ES-I3 (cell line): Measurements from ENCODE around the gene NDUFS8.

Experiments
- H3K36me3 ChIP-seq: 2 replicates; pipeline ENCODE4 v1.6.1; 2013; ENCODE audit warnings: mild to moderate bottlenecking, low read length, control low read depth, moderate library complexity; ENCODE audit not compliant: insufficient read depth
- H3K4me1 ChIP-seq: 2 replicates; pipeline ENCODE4 v1.6.1; 2013; ENCODE audit warnings: mild to moderate bottlenecking, control low read depth, low read length; ENCODE audit not compliant: insufficient read depth
- H3K9ac ChIP-seq: 2 replicates; pipeline ENCODE4 v1.6.1; 2013; ENCODE audit warnings: low read depth, mild to moderate bottlenecking, low read length, moderate library complexity
- H3K9me3 ChIP-seq: 2 replicates; pipeline ENCODE4 v1.6.1; 2013; ENCODE audit warnings: mild to moderate bottlenecking, low read length, moderate library complexity; ENCODE audit not compliant: control insufficient read depth, insufficient read depth

NDUFS8 gene

GRCh38 chr11:68051191-68052136 is 21.0 kb downstream of the NDUFS8 start:
- Histone ChIP-seq H3K36me3 (no peaks in the 10 kb centered on the region; the same call in none of the 2 replicates), H3K9me3 (no peaks in the 10 kb centered on the region), H3K4me1 (no peaks in the 10 kb centered on the region), H3K9ac (no peak overlapping the region)

GRCh38 chr11:68052137-68052873 is 21.8 kb downstream of the NDUFS8 start:
- H3K4me1 ChIP-seq, result no peaks in the 10 kb centered on the region
- H3K9ac ChIP-seq, result no peak overlapping the region
- H3K36me3 ChIP-seq, result no peaks in the 10 kb centered on the region; the same call in none of the 2 replicates
- H3K9me3 ChIP-seq, result no peaks in the 10 kb centered on the region

DNA sequence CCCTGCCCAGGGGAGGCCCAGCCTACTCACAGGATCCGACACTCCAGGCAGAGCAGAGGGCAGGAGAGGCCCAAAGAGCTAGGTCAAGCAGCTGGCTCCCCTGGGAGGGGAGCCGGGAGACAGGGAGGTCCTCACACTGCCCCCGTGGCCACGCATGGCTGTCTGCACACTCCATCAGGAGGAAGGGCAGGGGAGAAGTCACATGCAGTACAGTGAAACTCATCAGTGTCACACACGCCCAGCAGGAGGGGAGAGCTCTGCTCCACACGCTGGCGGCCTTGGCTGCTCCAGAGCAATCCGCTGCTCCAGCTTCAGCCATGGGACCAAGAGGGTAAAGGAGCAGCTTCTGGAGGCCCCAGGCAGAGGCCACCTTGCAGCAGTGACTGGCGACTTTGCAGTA is 22.6 kb downstream of the NDUFS8 start:
- Histone ChIP-seq H3K36me3 (no peaks in the 10 kb centered on the region; the same call in none of the 2 replicates), H3K9ac (no peak overlapping the region), H3K9me3 (no peaks in the 10 kb centered on the region), H3K4me1 (no peaks in the 10 kb centered on the region)

DNA sequence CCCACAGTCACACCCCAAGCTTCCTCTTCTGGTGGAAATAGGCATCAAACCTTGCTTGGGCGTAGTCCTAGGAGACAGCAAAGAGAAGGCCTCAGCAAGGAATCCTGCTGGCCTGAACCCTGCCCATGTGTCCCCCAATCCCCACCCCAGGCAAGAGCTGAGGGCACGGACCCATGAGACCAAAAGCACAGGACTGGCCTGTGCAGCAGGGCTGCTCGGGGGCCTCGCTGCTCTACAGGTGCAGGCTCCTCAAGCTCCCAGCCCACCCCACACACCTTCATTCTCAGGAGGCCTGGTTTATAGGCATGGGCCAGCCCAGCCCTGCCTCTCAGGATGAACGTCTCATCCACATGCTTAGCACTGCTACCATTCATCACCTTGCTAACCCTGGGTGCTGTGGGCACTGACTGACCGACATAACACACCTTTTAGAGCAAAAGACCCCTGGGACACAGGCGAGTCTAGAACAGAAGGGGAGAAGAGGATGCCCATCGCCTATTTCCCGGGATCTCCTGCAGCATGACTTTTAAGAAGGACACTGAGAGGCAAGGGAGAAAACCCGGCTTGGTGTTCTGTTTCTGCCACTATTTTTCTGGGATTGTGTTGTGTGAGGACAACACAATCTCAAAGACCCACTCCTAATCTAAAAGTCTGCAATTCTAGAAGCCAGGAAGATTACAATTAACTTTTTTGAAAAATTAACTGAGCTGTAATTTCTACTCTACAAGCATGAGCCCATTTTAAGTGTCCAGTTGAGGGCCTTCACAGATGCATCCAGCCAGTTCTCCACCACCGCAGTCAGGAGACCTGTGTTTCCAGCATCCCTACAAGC is 23.7 kb downstream of the NDUFS8 start:
- H3K36me3 ChIP-seq, result no peaks in the 10 kb centered on the region; the same call in none of the 2 replicates
- no peaks in the 10 kb centered on the region for H3K9me3 ChIP-seq
- no peak overlapping the region for H3K9ac ChIP-seq
- no peaks in the 10 kb centered on the region for H3K4me1 ChIP-seq

DNA sequence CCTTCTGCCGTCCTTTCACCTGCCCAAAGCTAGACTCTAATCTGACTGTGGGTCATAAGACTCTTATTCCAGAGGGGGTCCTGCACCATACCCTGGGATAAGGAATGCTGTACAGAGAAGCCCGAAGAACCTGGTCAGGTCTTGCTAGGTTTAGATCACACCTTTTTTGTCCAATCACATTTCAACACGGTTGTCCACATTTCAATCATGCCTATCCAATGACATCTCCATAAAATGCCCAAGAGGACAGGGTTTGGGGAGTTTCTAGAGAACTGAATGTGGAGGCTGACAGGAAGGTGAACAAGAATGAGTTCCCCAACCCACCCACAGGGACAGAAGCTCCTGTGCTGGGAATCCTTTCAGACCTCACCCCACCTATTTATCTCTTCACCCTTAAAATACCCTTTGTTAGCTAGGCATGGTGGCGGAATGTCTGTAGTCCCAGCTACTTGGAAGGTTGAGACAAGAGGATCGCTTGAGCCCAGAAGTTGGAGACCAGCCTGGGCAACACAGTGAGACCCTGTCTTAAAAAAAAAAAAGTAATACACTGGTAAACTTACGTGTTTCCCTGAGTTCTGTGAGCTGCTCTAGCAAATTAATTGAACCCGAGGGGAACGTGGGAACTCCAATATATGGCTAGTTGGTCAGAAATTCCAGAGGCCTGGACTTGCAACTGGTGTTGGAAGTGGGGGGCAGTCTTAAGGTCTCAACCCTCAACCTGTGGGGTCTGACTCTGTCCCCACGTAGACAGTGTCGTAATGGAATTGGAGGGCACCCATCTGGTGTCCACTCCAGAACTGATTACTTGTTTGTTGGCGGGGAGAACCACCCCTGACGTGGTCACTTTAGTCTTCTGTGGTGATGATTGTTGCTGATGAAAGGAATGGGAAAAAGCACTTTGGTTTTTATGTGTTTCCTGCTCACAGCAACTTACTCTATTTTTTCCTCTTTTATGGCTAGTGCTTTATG is 26.1 kb downstream of the NDUFS8 start:
- Histone ChIP-seq H3K4me1 (no peaks in the 10 kb centered on the region), H3K9me3 (no peaks in the 10 kb centered on the region), H3K36me3 (peaks cover 5% of the 10 kb centered on the region), H3K9ac (no peak overlapping the region)

- Histone ChIP-seq H3K36me3 (peaks cover 12% of the 10 kb centered on the region), H3K9ac (no peak overlapping the region), H3K4me1 (no peaks in the 10 kb centered on the region), H3K9me3 (no peaks in the 10 kb centered on the region)
These were observed 27.3 kb downstream of the NDUFS8 start for GRCh38 chr11:68057807-68058206.

GRCh38 chr11:68061508-68061907 is 31.0 kb downstream of the NDUFS8 start:
- Histone ChIP-seq H3K4me1 (no peaks in the 10 kb centered on the region), H3K9ac (no peak overlapping the region), H3K36me3 (peaks cover 40% of the 10 kb centered on the region), H3K9me3 (no peaks in the 10 kb centered on the region)

DNA sequence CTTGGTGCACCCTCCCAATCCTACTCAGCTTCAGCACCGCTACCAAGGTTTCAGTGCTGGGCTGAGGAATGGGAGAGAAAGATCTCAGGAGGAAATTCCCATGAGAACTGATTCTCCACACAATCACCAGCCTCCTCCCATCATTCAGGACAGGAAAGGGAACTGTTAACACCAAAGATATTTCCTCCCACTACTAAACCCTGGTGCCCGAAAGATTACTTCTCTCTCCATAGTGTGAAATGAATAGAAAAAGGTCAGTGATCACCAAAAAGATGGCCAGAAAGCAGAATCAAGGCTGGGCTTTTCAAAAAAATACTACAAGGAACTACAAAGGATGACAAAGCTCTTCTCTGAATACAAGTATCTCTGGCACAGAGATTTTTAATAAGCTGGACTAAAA is 34.4 kb downstream of the NDUFS8 start:
- no peaks in the 10 kb centered on the region for H3K9me3 ChIP-seq
- H3K9ac ChIP-seq, result no peak overlapping the region
- H3K36me3 ChIP-seq, result peaks cover 47% of the 10 kb centered on the region
- H3K4me1 ChIP-seq, result no peaks in the 10 kb centered on the region

- H3K9me3 ChIP-seq, result no peaks in the 10 kb centered on the region
- H3K36me3 ChIP-seq, result peaks cover 51% of the 10 kb centered on the region
- no peaks in the 10 kb centered on the region for H3K4me1 ChIP-seq
- H3K9ac ChIP-seq, result no peak overlapping the region
These were observed 35.4 kb downstream of the NDUFS8 start for GRCh38 chr11:68065841-68066240.

- Histone ChIP-seq H3K9ac (no peak overlapping the region), H3K9me3 (no peaks in the 10 kb centered on the region), H3K4me1 (no peaks in the 10 kb centered on the region), H3K36me3 (peaks cover 50% of the 10 kb centered on the region)
These were observed 36.3 kb downstream of the NDUFS8 start for GRCh38 chr11:68066742-68067141.

- Histone ChIP-seq H3K9ac (no peak overlapping the region), H3K9me3 (no peaks in the 10 kb centered on the region), H3K36me3 (peaks cover 53% of the 10 kb centered on the region), H3K4me1 (no peaks in the 10 kb centered on the region)
These were observed 37.5 kb downstream of the NDUFS8 start for GRCh38 chr11:68067991-68068390.

DNA sequence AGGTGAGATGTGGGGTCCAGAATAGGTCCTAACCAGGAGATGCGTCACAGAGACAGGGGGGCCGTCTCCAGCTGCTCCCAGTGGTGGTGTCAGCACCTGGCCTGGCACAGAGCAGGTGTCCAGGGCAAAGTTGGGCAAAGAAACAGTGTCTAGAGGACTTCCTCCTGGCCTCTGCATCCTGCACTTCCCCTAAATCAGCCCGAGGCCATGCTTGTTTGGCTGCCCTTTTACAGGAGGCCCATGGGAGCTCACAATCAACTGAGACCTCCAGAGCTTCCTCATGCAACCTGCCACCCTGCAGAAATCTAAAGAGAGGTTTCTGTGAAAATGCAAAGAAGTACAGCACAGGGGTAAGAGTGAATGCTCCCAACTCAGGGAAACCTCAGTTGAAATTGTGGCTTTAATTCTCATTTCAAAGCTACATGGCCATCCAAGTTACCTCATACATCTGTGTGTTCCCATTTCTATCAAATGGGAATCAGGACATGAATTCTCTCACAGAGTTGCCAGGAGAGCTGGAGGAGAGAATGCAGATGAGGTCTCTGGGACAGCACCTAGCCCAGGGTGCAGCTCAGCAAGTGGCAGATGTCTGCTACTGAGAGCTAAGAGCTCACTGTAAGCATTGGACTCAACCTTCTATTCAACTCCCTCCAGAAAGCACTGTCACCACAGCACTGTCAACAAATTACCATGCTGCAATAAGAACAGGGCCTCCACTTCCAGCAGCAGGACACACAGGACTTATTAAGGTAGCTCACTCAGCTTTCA is 41.0 kb downstream of the NDUFS8 start:
- Histone ChIP-seq H3K36me3 (peaks cover 41% of the 10 kb centered on the region), H3K4me1 (no peaks in the 10 kb centered on the region), H3K9me3 (no peaks in the 10 kb centered on the region), H3K9ac (no peak overlapping the region)
